Measurements from ENCODE around the gene RHBDF1. TPM values are rescaled to one million over a fixed set of nuclear protein-coding genes. Genes with fewer than 3 reads are reported as not detected.

Gene RHBDF1
- total and polyA plus RNA-seq, 10 of the 15 experiments (the other 5 are each of a cell fraction or from before 2014, with no cell fraction given) = 0.04 to 0.85 (median 0.36) TPM; not detected in 3

DNA sequence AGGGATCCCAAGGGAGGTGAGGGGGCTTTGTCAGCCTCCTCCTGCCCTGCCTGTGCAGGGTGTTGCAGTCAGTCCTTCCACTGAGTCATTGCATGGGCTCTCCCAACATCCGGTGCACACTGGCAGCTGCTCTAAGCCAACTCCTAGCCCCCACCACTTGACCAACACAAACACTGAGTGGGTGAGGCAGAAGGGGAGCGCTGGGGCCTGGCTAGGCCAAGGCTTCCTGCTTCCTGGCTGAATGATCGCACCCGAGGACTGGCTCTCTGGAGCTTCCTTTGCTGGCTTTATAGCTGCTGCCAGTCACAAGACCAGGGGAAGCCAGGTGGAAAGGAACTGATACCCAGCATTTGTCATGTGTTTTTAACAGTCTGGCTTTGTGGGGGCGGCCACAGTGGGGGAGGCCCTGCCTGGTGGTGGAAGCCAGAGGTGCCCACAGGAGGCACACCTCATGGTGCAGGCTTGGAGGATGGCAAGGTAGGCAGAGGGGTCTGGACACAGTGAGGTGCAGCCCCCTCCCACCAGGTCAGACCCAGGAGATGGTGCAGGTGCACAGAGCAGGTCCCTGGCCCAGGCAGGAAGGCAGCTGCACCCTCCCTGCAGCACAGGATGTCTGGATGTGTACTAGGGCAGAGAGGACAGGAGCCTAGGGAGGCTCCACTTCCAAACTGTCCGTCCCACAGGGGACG lies 12.4 kb upstream of the RHBDF1 start (continued):
- TF ChIP-seq RELA (IDR thresholded peaks at IDR 0.05; ENCODE audit: borderline replicate concordance, partially characterized antibody) = no peak
- TF ChIP-seq, protein P1, sequence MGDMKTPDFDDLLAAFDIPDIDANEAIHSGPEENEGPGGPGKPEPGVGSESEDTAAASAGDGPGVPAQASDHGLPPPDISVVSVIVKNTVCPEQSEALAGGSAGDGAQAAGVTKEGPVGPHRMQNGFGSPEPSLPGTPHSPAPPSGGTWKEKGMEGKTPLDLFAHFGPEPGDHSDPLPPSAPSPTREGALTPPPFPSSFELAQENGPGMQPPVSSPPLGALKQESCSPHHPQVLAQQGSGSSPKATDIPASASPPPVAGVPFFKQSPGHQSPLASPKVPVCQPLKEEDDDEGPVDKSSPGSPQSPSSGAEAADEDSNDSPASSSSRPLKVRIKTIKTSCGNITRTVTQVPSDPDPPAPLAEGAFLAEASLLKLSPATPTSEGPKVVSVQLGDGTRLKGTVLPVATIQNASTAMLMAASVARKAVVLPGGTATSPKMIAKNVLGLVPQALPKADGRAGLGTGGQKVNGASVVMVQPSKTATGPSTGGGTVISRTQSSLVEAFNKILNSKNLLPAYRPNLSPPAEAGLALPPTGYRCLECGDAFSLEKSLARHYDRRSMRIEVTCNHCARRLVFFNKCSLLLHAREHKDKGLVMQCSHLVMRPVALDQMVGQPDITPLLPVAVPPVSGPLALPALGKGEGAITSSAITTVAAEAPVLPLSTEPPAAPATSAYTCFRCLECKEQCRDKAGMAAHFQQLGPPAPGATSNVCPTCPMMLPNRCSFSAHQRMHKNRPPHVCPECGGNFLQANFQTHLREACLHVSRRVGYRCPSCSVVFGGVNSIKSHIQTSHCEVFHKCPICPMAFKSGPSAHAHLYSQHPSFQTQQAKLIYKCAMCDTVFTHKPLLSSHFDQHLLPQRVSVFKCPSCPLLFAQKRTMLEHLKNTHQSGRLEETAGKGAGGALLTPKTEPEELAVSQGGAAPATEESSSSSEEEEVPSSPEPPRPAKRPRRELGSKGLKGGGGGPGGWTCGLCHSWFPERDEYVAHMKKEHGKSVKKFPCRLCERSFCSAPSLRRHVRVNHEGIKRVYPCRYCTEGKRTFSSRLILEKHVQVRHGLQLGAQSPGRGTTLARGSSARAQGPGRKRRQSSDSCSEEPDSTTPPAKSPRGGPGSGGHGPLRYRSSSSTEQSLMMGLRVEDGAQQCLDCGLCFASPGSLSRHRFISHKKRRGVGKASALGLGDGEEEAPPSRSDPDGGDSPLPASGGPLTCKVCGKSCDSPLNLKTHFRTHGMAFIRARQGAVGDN (IDR thresholded peaks at IDR 0.05) = peak; percentile 88; the same call in 1 of the 2 replicates
- peak; percentile 91 for TF ChIP-seq IKZF1 (conservative IDR thresholded peaks at IDR 0.05)
- TF ChIP-seq, protein P2, sequence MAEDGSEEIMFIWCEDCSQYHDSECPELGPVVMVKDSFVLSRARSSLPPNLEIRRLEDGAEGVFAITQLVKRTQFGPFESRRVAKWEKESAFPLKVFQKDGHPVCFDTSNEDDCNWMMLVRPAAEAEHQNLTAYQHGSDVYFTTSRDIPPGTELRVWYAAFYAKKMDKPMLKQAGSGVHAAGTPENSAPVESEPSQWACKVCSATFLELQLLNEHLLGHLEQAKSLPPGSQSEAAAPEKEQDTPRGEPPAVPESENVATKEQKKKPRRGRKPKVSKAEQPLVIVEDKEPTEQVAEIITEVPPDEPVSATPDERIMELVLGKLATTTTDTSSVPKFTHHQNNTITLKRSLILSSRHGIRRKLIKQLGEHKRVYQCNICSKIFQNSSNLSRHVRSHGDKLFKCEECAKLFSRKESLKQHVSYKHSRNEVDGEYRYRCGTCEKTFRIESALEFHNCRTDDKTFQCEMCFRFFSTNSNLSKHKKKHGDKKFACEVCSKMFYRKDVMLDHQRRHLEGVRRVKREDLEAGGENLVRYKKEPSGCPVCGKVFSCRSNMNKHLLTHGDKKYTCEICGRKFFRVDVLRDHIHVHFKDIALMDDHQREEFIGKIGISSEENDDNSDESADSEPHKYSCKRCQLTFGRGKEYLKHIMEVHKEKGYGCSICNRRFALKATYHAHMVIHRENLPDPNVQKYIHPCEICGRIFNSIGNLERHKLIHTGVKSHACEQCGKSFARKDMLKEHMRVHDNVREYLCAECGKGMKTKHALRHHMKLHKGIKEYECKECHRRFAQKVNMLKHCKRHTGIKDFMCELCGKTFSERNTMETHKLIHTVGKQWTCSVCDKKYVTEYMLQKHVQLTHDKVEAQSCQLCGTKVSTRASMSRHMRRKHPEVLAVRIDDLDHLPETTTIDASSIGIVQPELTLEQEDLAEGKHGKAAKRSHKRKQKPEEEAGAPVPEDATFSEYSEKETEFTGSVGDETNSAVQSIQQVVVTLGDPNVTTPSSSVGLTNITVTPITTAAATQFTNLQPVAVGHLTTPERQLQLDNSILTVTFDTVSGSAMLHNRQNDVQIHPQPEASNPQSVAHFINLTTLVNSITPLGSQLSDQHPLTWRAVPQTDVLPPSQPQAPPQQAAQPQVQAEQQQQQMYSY (CRISPR knock-in tag; IDR thresholded peaks at IDR 0.05) = 0 out of 2 replicates have a peak, but pooled peaks have one; percentile 32
- no peak for TF ChIP-seq MYB (IDR thresholded peaks at IDR 0.05; ENCODE audit: borderline replicate concordance, low read depth, low read length)
- 0 out of 2 replicates have a peak, but pooled peaks have one; percentile 13 for TF ChIP-seq MXI1 (IDR thresholded peaks at IDR 0.05; ENCODE audit: low read depth, low read length)
- TF ChIP-seq ZNF622 (IDR thresholded peaks at IDR 0.05) = no peak
- peak; percentile 64 for TF ChIP-seq MTA2 (IDR thresholded peaks at IDR 0.05; ENCODE audit: low read depth)
- TF ChIP-seq PAX5 (IDR thresholded peaks at IDR 0.05; ENCODE audit: borderline replicate concordance, low read depth, low read length) = peak; percentile 48; the same call in 1 of the 2 replicates
- TF ChIP-seq RAD51 (IDR thresholded peaks at IDR 0.05) = peak; percentile 71
- TF ChIP-seq ZNF592 (IDR thresholded peaks at IDR 0.05) = no peak
- TF ChIP-seq, protein P3, sequence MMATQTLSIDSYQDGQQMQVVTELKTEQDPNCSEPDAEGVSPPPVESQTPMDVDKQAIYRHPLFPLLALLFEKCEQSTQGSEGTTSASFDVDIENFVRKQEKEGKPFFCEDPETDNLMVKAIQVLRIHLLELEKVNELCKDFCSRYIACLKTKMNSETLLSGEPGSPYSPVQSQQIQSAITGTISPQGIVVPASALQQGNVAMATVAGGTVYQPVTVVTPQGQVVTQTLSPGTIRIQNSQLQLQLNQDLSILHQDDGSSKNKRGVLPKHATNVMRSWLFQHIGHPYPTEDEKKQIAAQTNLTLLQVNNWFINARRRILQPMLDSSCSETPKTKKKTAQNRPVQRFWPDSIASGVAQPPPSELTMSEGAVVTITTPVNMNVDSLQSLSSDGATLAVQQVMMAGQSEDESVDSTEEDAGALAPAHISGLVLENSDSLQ (IDR thresholded peaks at IDR 0.05) = peak; percentile 85
- TF ChIP-seq ZBTB33 (IDR thresholded peaks at IDR 0.05) = no peak
- TF ChIP-seq RCOR1 (conservative IDR thresholded peaks at IDR 0.05; ENCODE audit: low read depth, low read length) = no peak
